Transverse colon (tissue), 4 donors: ENCODE measurements around the gene C16orf87. TPM values are rescaled to one million over a fixed set of nuclear protein-coding genes. Genes with fewer than 3 reads are reported as not detected.

Experiments used
- DNase-seq: peaks from one replicate; pipeline ENCODE4 v3.0.0-alpha.2; 2019
- H3K27ac ChIP-seq, 4 donors: fragments of 200-600 bp; sonication (generic); 2 replicates each; pipeline ENCODE4 v1.5.1; 2016 to 2018; ENCODE audit warnings: inconsistent platforms in 4 of 4
- H3K27me3 ChIP-seq: fragments of 200-600 bp; sonication (generic); 2 replicates; pipeline ENCODE4 v1.5.1; 2017; ENCODE audit warnings: inconsistent platforms
- H3K36me3 ChIP-seq, 4 donors: fragments of 200-600 bp; sonication (generic); 2 replicates each; pipeline ENCODE4 v1.5.1; 2017 to 2019; ENCODE audit warnings: inconsistent platforms in 4 of 4
- H3K4me1 ChIP-seq, 4 donors: fragments of 200-600 bp; sonication (generic); 2 replicates each; pipeline ENCODE4 v1.5.1; 2017 to 2020; ENCODE audit warnings: inconsistent platforms in 4 of 4
- H3K4me3 ChIP-seq, 4 donors: fragments of 200-600 bp; sonication (generic); 1 replicate in 1 of 4; 2 replicates in 3 of 4; pipeline versions ENCODE4 v1.5.1 to v1.6.1; 2017 to 2019; ENCODE audit warnings: inconsistent platforms in 4 of 4
- H3K9me3 ChIP-seq, 2 donors: fragments of 200-600 bp; sonication (generic); 2 replicates each; pipeline ENCODE4 v1.5.1; 2017 to 2019; ENCODE audit warnings: inconsistent platforms in 2 of 2
- EP300 ChIP-seq: sonication (generic); formaldehyde crosslinking; IDR thresholded peaks from one replicate; pipeline ENCODE4 v1.6.1; 2017; ENCODE audit warnings: antibody characterized with exemption, low read depth
- POLR2A ChIP-seq: fragments of 450-650 bp; IDR thresholded peaks from one replicate; pipeline ENCODE4 v1.6.1; 2016; ENCODE audit warnings: antibody characterized with exemption, mild to moderate bottlenecking, moderate library complexity
- POLR2AphosphoS5 ChIP-seq, 3 donors: sonication (generic); formaldehyde crosslinking; IDR thresholded peaks; one replicate each; pipeline ENCODE4 v1.6.1; 2016; ENCODE audit warnings: antibody characterized with exemption in 3 of 3
- WGBS, 2 donors: methylation state at CpG; one replicate each; pipeline ENCODE4 v1.1.5; 2018; ENCODE audit warnings: low coverage in 1 of 2; 5-methylcytosine and 5-hydroxymethylcytosine counted together
- in situ Hi-C, 4 donors: fragments of 200-750 bp; cut with MboI; loops; one replicate each; pipeline versions ENCODE4 v1.15.0 to v1.15.1; 2017; ENCODE audit warnings: low sequenced_read_pairs in 3 of 4, low pct_ligation_motif_present in 1 of 4, low pct_unique_long_range_greater_than_20kb in 1 of 4
- intact Hi-C: fragments of 100-400 bp; cut with DNase I; formaldehyde crosslinking; loops from one replicate; pipeline ENCODE4 v1.15.1; 2023; ENCODE audit warnings: low total_unique reads
- total RNA-seq, 4 donors: library from RNA; depleted of rRNA; stranded (reverse); fragments of >200 nt; gene quantifications; one replicate each; pipeline ENCODE4 v1.1.0, GENCODE V29; 2016
- TF ChIP-seq, protein P1 (sequence below), 5 experiments: fragments of 200-600 bp in 3 of 5; fragments of 450-650 bp in 2 of 5; sonication (generic) in 3 of 5; IDR thresholded peaks; 1 replicate in 2 of 5; 2 replicates in 3 of 5; pipeline ENCODE4 v1.5.1; 2016 to 2017; ENCODE audit warnings: antibody characterized with exemption in 5 of 5, inconsistent platforms in 3 of 5, mild to moderate bottlenecking in 2 of 5, moderate library complexity in 1 of 5

Gene C16orf87
- total RNA-seq, 4 donors from 2014 or later = 0.20 to 10.6 (median 4.4) TPM

GRCh38 chr16:46845952-46846351, 15.0 kb upstream of the C16orf87 start:
- TF ChIP-seq, protein P1, sequence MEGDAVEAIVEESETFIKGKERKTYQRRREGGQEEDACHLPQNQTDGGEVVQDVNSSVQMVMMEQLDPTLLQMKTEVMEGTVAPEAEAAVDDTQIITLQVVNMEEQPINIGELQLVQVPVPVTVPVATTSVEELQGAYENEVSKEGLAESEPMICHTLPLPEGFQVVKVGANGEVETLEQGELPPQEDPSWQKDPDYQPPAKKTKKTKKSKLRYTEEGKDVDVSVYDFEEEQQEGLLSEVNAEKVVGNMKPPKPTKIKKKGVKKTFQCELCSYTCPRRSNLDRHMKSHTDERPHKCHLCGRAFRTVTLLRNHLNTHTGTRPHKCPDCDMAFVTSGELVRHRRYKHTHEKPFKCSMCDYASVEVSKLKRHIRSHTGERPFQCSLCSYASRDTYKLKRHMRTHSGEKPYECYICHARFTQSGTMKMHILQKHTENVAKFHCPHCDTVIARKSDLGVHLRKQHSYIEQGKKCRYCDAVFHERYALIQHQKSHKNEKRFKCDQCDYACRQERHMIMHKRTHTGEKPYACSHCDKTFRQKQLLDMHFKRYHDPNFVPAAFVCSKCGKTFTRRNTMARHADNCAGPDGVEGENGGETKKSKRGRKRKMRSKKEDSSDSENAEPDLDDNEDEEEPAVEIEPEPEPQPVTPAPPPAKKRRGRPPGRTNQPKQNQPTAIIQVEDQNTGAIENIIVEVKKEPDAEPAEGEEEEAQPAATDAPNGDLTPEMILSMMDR (IDR thresholded peaks at IDR 0.05) = no peak
- TF ChIP-seq POLR2A (no peak), POLR2AphosphoS5 (IDR thresholded peaks at IDR 0.05) (no peak), EP300 (no peak)
- in situ Hi-C loops = loop anchor here in 1 of 4 donors (5.0 kb wide), 1 partner anchor 66 kb away; no protein-coding TSS in a partner anchor
- intact Hi-C loops = no loop called here
- 95 to 100% methylated on average over 2 to 5 of the region's 5 CpGs for WGBS, 2 donors
- Histone ChIP-seq H3K4me1 (peaks cover 0 to 6% (median 0%) of the 10 kb centered on the region in 4 donors), H3K27ac (no peak overlapping the region), H3K4me3 (no peak overlapping the region), H3K27me3 (peaks cover 6% of the 10 kb centered on the region), H3K36me3 (no peaks in the 10 kb centered on the region), H3K9me3 (no peaks in the 10 kb centered on the region)
- no peak for DNase-seq

GRCh38 chr16:46844771-46845170, 13.8 kb upstream of the C16orf87 start:
- TF ChIP-seq POLR2A (no peak), POLR2AphosphoS5 (IDR thresholded peaks at IDR 0.05) (no peak), EP300 (no peak)
- TF ChIP-seq, protein P1 (IDR thresholded peaks at IDR 0.05) = no peak
- DNase-seq = no peak
- Histone ChIP-seq H3K4me1 (peaks cover 0 to 2% (median 0%) of the 10 kb centered on the region in 4 donors), H3K27ac (no peak overlapping the region), H3K9me3 (no peaks in the 10 kb centered on the region), H3K27me3 (peaks cover 6% of the 10 kb centered on the region), H3K36me3 (no peaks in the 10 kb centered on the region), H3K4me3 (no peak overlapping the region)
- in situ Hi-C loops (loop anchor here in 1 of 4 donors (5.0 kb wide), 1 partner anchor 68 kb away; no protein-coding TSS in a partner anchor), intact Hi-C loops (no loop called here)
- WGBS, 2 donors = 67 to 68% methylated on average over 7 to 10 of the region's 10 CpGs

DNA sequence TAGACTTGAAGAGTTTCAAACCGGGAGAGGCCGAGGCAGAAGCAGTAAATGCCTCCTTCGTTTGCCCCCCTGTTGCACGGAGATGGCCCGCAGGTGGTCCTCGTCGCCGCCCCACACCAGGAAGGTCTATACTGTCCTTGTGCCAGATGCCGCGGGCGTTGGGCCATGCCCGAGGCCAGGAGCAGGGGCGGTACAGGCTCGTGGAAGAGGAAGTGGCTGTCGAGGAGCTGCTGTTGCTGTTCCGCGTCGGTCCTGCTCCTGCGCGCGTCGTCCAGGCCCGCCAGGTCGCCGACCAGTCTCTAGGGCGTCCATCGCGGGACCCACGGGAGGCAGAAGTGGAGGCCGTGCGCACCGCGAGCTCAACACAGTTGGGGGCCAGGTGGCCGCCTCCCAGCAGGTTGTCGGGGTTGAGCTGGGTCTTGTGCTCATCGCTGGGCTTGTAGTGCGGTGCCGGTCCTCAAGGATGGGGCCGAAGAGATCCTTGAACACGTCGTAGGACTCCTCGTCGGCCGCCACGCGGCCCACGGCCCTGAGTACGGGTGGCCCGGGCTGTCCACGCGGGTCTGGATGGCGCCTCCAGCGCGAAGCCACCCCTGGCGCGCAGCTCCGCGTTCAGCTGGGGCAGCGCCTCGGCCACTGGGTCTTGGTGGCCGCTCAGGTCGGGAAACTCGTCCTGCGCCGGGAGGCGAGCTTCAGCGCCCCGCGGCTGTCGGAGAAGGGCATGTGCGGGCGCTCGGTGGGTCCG, 13.1 kb upstream of the C16orf87 start:
- in situ Hi-C loops (no loop called here), intact Hi-C loops (no loop called here)
- H3K27ac ChIP-seq = no peak overlapping the region
- peaks cover 0 to 2% (median 0%) of the 10 kb centered on the region in 4 donors for H3K4me1 ChIP-seq
- TF ChIP-seq EP300 = no peak
- no peak for TF ChIP-seq POLR2AphosphoS5 (IDR thresholded peaks at IDR 0.05)
- TF ChIP-seq, protein P1 (IDR thresholded peaks at IDR 0.05) = no peak
- no peak for TF ChIP-seq POLR2A
- no peak overlapping the region for H3K4me3 ChIP-seq
- no peak for DNase-seq
- no peaks in the 10 kb centered on the region for H3K36me3 ChIP-seq
- peaks cover 6% of the 10 kb centered on the region for H3K27me3 ChIP-seq
- H3K9me3 ChIP-seq = no peaks in the 10 kb centered on the region
- WGBS, 2 donors = 60 to 79% methylated on average over 1 to 70 of the region's 74 CpGs

- TF ChIP-seq POLR2A (no peak), EP300 (no peak), POLR2AphosphoS5 (IDR thresholded peaks at IDR 0.05) (no peak)
- TF ChIP-seq, protein P1 (IDR thresholded peaks at IDR 0.05) = no peak
- H3K9me3 ChIP-seq = no peaks in the 10 kb centered on the region
- H3K4me3 ChIP-seq = no peak overlapping the region
- 96 to 98% methylated on average over 5 to 18 of the region's 18 CpGs for WGBS, 2 donors
- no peaks in the 10 kb centered on the region for H3K36me3 ChIP-seq
- peaks cover 6% of the 10 kb centered on the region for H3K27me3 ChIP-seq
- H3K27ac ChIP-seq = no peak overlapping the region
- in situ Hi-C loops = no loop called here
- no peak for DNase-seq
- intact Hi-C loops = no loop called here
- H3K4me1 ChIP-seq = peaks cover 0 to 2% (median 0%) of the 10 kb centered on the region in 4 donors
These were observed 11.4 kb upstream of the C16orf87 start for GRCh38 chr16:46842192-46842895.
